MG63 (cell line): ENCODE results near the gene RASIP1. TPM values are rescaled to one million over a fixed set of nuclear protein-coding genes. Genes with fewer than 3 reads are reported as not detected.
"Not testable (repeated sequence)": the region's sequence is repeated elsewhere in the genome, so short reads cannot be mapped to it uniquely, and the experiment has no call there.

ENCODE experiments used
- DNase-seq: peaks from one replicate; pipeline ENCODE4 v3.0.0-alpha.2; 2020
- H3K27me3 ChIP-seq: fragments of 250-450 bp; sonication (Bioruptor Pico); 2 replicates; pipeline ENCODE4 v1.5.1; 2020; ENCODE audit warnings: mild to moderate bottlenecking, moderate library complexity
- H3K36me3 ChIP-seq: fragments of 250-450 bp; sonication (Bioruptor Pico); 2 replicates; pipeline ENCODE4 v1.5.1; 2020; ENCODE audit warnings: mild to moderate bottlenecking, moderate library complexity
- H3K4me3 ChIP-seq: fragments of 250-450 bp; sonication (Bioruptor Pico); 2 replicates; pipeline ENCODE4 v1.5.1; 2020; ENCODE audit warnings: mild to moderate bottlenecking, moderate library complexity
- H3K9me3 ChIP-seq: fragments of 250-450 bp; sonication (Bioruptor Pico); 2 replicates; pipeline ENCODE4 v1.5.1; 2020; ENCODE audit warnings: mild to moderate bottlenecking, moderate library complexity
- total RNA-seq: library from RNA; depleted of rRNA; stranded (reverse); fragments of >200 nt; shearing (Covaris generic); gene quantifications from 2 replicates; pipeline ENCODE4 v1.2.3, GENCODE V29; 2014; ENCODE audit warnings: low replicate concordance

Gene RASIP1
- total RNA-seq, 1 experiment from 2014 or later: 0.72 TPM

- peak; percentile 60 for DNase-seq
- H3K4me3 ChIP-seq: no peak overlapping the region
- H3K27me3 ChIP-seq: no peaks in the 10 kb centered on the region
- H3K36me3 ChIP-seq: no peaks in the 10 kb centered on the region
- 0 out of 2 replicates have a peak, but pooled peaks cover 2% of the 10 kb centered on the region for H3K9me3 ChIP-seq
Measured at GRCh38 chr19:48698046-48698445, 42.4 kb downstream of the RASIP1 start.

- Histone ChIP-seq H3K9me3 (0 out of 2 replicates have a peak, but pooled peaks cover 2% of the 10 kb centered on the region), H3K27me3 (no peaks in the 10 kb centered on the region), H3K4me3 (no peak overlapping the region), H3K36me3 (no peaks in the 10 kb centered on the region)
- DNase-seq: no peak
Measured at GRCh38 chr19:48696353-48697010, 43.9 kb downstream of the RASIP1 start.

GRCh38 chr19:48695743-48696352, 44.6 kb downstream of the RASIP1 start, which contains the start of gene FUT2:
TSS of gene FUT2 (plus strand) at chr19:48695971. CDS start at chr19:48702957, 6,986 bp downstream.
- Histone ChIP-seq H3K9me3 (0 out of 2 replicates have a peak, but pooled peaks cover 2% of the 10 kb centered on the region), H3K36me3 (no peaks in the 10 kb centered on the region), H3K4me3 (no peak within 1 kb of the TSS), H3K27me3 (no peaks in the 10 kb centered on the region)
- no peak for DNase-seq

- not testable (repeated sequence) for DNase-seq, H3K9me3 ChIP-seq, H3K36me3 ChIP-seq, H3K4me3 ChIP-seq, H3K27me3 ChIP-seq
Measured at GRCh38 chr19:48693629-48694028, 46.8 kb downstream of the RASIP1 start.

GRCh38 chr19:48689449-48689848, 51.0 kb downstream of the RASIP1 start:
- Histone ChIP-seq H3K27me3 (no peaks in the 10 kb centered on the region), H3K9me3 (no peaks in the 10 kb centered on the region), H3K4me3 (no peak overlapping the region)

GRCh38 chr19:48687776-48688175, 52.6 kb downstream of the RASIP1 start:
- no peak for DNase-seq
- no peaks in the 10 kb centered on the region for H3K9me3 ChIP-seq
- no peaks in the 10 kb centered on the region for H3K27me3 ChIP-seq
- no peak overlapping the region for H3K4me3 ChIP-seq
- H3K36me3 ChIP-seq: no peaks in the 10 kb centered on the region

More at GRCh38 chr19:48689449-48689848, 51.0 kb downstream of the RASIP1 start:
- DNase-seq: no peak
- no peaks in the 10 kb centered on the region for H3K36me3 ChIP-seq

GRCh38 chr19:48686637-48687036, 53.8 kb downstream of the RASIP1 start:
- H3K36me3 ChIP-seq, H3K9me3 ChIP-seq, H3K27me3 ChIP-seq, H3K4me3 ChIP-seq, DNase-seq: not testable (repeated sequence)

GRCh38 chr19:48686088-48686487, 54.3 kb downstream of the RASIP1 start:
- Histone ChIP-seq H3K27me3 (no peaks in the 10 kb centered on the region), H3K9me3 (no peaks in the 10 kb centered on the region), H3K4me3 (no peak overlapping the region), H3K36me3 (no peaks in the 10 kb centered on the region)
- no peak for DNase-seq

GRCh38 chr19:48685583-48685982, 54.8 kb downstream of the RASIP1 start:
- DNase-seq: no peak
- no peaks in the 10 kb centered on the region for H3K36me3 ChIP-seq
- no peak overlapping the region for H3K4me3 ChIP-seq
- no peaks in the 10 kb centered on the region for H3K27me3 ChIP-seq
- H3K9me3 ChIP-seq: no peaks in the 10 kb centered on the region

GRCh38 chr19:48683349-48683748, 57.1 kb downstream of the RASIP1 start:
- DNase-seq: no peak
- H3K4me3 ChIP-seq: no peak overlapping the region
- no peaks in the 10 kb centered on the region for H3K9me3 ChIP-seq
- H3K27me3 ChIP-seq: no peaks in the 10 kb centered on the region
- H3K36me3 ChIP-seq: no peaks in the 10 kb centered on the region

- no peaks in the 10 kb centered on the region for H3K9me3 ChIP-seq
- H3K27me3 ChIP-seq: no peaks in the 10 kb centered on the region
- no peak overlapping the region for H3K4me3 ChIP-seq
- peak; percentile 46 for DNase-seq
- H3K36me3 ChIP-seq: no peaks in the 10 kb centered on the region
Measured at GRCh38 chr19:48681127-48681470, 59.3 kb downstream of the RASIP1 start.

GRCh38 chr19:48680436-48681126, 59.8 kb downstream of the RASIP1 start:
- no peaks in the 10 kb centered on the region for H3K9me3 ChIP-seq
- H3K36me3 ChIP-seq: no peaks in the 10 kb centered on the region
- H3K27me3 ChIP-seq: no peaks in the 10 kb centered on the region
- no peak for DNase-seq
- H3K4me3 ChIP-seq: no peak overlapping the region

GRCh38 chr19:48680006-48680405, 60.4 kb downstream of the RASIP1 start:
- not testable (repeated sequence) for H3K4me3 ChIP-seq, H3K9me3 ChIP-seq, H3K36me3 ChIP-seq, H3K27me3 ChIP-seq, DNase-seq

- Histone ChIP-seq H3K36me3 (no peaks in the 10 kb centered on the region), H3K9me3 (no peaks in the 10 kb centered on the region), H3K27me3 (no peaks in the 10 kb centered on the region), H3K4me3 (no peak overlapping the region)
- no peak for DNase-seq
Measured at GRCh38 chr19:48678201-48678600, 62.2 kb downstream of the RASIP1 start.

GRCh38 chr19:48676887-48677286, 63.5 kb downstream of the RASIP1 start:
- H3K27me3 ChIP-seq: no peaks in the 10 kb centered on the region
- H3K9me3 ChIP-seq: no peaks in the 10 kb centered on the region
- H3K4me3 ChIP-seq: no peak overlapping the region
- no peak for DNase-seq
- no peaks in the 10 kb centered on the region for H3K36me3 ChIP-seq

GRCh38 chr19:48676487-48676886, 63.9 kb downstream of the RASIP1 start:
- DNase-seq: no peak
- Histone ChIP-seq H3K36me3 (no peaks in the 10 kb centered on the region), H3K4me3 (no peak overlapping the region), H3K27me3 (no peaks in the 10 kb centered on the region), H3K9me3 (no peaks in the 10 kb centered on the region)

- H3K36me3 ChIP-seq: no peaks in the 10 kb centered on the region
- no peaks in the 10 kb centered on the region for H3K9me3 ChIP-seq
- no peak overlapping the region for H3K4me3 ChIP-seq
- no peaks in the 10 kb centered on the region for H3K27me3 ChIP-seq
- peak; percentile 80 for DNase-seq
Measured at GRCh38 chr19:48674921-48675824, 65.2 kb downstream of the RASIP1 start.
